ENCODE data around the gene SNAPC3.

Gene SNAPC3

DNA sequence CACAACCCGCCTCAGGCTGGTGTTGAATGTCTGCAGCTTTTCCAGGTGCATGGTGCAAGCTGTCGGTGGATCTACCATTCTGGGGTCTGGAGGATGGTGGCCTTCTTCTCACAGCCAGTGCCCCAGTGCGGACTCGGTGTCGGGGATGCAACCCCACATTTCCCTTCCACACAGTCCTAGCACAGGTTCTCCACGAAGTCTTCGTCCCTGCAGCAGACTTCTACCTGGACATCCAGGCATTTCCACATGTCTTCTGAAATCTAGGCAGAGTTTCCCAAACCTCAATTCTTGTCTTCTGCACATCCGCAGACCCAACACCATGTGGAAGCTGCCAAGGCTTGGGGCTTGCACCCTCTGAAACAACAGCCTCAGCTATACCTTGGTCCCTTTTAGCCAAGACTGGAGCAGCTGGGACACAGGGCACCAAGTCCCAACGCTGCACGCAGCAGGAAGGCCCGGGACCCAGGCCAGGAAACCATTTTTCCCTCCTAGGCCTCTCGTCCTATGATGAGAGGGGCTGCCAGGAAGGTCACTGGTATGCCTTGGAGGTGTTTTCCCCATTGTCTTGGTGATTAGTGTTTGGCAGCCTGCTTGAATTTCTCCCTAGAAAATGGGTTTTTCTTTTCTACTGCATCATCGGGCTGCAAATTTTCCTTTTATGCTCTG is 69.9 kb downstream of the SNAPC3 start:
- DNase-seq: no peak

GRCh38 chr9:15498246-15498995 is 75.7 kb downstream of the SNAPC3 start:
- DNase-seq: no peak

- DNase-seq: no peak
These were observed 76.5 kb downstream of the SNAPC3 start for GRCh38 chr9:15499139-15499538.

GRCh38 chr9:15501179-15501578 is 78.5 kb downstream of the SNAPC3 start:
- no peak for DNase-seq

DNA sequence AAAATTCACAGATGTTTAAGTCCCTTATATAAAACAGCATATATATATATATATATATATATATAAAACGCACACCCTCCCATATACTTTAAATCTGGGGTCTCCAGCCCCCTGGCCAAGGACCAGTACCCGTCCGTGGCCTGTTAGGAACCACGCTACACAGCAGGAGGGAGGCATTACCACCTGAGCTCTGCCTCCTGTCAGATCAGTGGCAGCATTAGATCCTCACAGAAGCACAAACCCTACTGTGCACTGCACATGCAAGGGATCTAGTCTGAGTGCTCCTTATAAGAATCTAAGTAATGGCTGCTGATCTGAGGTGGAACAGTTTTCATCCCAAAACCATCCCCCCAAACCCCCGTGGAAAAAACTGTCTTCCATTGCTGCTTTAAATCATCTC is 79.1 kb downstream of the SNAPC3 start:
- no peak for DNase-seq

GRCh38 chr9:15505921-15506320 is 83.2 kb downstream of the SNAPC3 start:
- peak; percentile 9 to 49 for DNase-seq

DNA sequence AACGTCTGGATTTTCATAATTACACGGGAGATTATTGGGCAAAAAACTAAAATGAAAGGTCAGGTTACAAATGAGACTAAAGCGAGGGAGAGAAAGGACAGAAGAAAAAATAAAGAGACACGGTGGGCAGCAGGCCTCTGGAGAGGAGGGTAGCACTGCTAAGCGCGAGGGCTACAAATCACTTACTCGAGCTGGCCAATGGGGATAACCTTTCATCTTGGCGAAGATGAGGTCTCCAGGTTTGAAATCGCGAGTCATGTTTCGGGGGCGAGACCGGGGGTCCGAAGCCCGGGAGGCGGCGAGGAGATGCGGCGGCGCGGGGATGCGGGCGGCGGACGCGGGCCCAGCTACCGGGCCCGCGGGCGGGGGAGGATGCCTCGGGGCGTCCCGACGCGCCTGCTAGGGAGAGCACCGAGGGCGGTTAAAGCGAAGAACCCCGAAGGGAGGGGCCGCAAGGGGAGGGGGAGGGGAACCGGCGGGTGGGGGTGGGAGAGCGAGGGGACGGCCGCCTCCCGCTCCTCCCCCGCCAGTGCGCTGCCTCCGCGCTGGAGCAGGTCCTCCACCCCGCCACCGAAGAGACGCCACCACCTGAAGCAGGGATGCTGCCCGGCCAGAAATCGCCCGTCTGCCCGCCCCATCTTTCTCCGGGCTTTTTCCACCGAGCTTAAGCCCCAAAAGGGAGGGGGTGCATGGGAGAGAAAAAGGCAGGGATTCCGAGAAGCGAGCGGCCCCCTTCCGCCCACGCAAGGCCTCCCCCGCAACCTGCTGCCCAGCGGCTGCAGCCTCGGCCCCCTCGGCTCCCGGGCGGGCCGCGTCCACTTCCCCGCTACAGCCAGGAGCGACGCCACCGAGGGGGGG is 87.5 kb downstream of the SNAPC3 start:
- no peak for DNase-seq

DNA sequence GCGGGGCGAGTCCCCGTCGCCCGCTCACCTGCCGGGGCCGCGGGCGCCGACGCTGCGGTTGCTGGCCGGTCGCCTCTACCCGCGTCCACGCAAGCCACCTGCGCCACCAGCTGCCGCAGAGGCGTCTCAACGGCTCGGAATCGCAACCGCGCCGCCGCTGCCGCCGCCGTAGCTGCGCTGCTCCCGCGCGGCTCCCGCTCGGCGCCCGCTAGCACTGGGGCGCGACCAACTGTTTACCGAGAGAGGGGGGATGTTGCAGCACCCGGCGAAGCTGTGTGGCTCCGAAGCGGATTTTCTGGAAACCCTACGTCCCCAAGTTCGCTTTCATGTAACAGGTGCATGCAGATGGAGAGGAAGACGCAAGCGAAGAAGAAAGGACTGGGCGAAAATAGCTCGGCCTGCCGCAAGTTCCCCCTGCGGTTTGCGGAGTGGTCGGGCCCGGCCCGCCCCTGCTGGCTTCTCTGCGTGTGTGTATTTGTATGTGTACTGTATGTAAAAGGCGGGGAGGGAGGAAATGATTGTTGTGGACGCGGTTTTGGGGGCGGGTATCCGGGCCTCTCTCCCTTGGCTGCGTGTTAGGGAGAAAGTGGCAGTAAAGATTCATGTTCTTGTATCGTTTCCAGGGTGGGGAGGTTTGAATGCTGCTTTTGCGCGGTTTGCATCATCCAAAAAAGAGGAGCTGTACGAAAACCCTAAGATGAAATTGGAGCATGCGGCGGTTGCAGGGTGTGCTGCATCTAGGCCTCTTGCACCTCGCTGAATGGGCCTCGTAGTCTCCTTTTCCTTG is 88.3 kb downstream of the SNAPC3 start, which contains the start of gene PSIP1:
PSIP1 (minus strand) TSS at position 182 of the 787 bp plus-strand sequence. CDS start 782 bp downstream, outside the sequence.
- DNase-seq: peak; percentile 58 to 60
